ENCODE results near the gene HGF. TPM values are rescaled to one million over a fixed set of nuclear protein-coding genes. Genes with fewer than 3 reads are reported as not detected.
A peak's percentile ranks its signal among the peaks of the same experiment; 100 is the strongest.

HGF gene
- polyA plus RNA-seq, 4 donors: 1.9 to 2.8 (median 2.4) TPM

DNA sequence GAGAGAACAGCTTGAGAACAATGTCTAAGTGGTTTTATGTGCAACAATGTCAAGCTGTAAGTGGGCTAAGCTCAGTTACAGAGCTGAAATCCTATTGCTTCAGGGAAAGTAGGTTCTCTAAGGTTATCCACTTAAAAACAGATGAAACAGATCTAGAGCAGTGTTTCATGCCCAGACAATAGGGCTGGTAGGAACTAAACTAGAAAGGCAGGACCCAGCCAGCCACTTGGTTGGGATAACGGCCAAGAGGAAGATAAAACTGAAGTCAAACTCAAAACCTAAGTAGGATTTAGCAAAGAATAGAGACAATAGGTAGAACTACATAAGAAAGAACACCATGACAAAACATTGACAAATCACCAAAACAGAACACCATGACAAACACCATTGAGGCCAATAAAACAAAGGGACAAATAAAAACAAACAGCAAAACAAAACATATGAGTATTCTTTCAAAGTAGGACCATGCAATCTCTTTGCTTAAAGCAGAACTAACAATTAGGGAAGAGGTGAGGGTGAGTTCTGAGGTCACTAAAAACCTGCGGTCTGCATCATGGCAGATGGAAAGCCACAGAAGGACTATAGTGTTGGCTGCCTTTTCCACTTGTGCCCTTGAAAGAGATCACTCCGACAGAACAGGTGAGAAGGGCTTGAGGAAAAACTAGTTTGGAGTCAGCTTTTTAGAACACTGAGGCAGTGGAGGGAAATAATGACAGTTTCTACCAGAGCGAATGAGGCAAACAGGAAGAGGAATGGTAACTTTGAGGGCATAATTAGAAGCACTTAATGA is 81.0 kb downstream of the HGF start:
- no peak for DNase-seq (ENCODE audit: low read depth in 4 of 4, low spot score in 2 of 4)

DNA sequence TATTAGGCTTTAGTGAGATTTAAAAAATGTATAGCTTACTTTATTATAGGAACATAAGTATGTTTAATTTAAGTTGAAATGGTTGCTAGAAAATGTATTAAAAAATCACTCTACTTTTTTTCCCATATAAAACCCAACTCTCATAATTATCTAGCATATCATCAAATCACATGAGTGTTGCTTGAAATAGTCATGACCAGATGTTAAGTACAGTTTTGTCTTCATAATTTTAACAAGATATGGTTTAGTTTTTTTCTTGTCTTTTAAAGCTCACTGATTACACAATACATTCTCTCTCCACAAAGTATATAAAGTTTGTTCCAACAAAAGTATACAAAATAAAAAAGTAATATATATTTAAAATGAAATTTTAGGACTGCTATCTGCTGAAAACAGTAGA is 82.8 kb downstream of the HGF start:
- no peak for DNase-seq (ENCODE audit: low read depth in 4 of 4, low spot score in 2 of 4)

DNA sequence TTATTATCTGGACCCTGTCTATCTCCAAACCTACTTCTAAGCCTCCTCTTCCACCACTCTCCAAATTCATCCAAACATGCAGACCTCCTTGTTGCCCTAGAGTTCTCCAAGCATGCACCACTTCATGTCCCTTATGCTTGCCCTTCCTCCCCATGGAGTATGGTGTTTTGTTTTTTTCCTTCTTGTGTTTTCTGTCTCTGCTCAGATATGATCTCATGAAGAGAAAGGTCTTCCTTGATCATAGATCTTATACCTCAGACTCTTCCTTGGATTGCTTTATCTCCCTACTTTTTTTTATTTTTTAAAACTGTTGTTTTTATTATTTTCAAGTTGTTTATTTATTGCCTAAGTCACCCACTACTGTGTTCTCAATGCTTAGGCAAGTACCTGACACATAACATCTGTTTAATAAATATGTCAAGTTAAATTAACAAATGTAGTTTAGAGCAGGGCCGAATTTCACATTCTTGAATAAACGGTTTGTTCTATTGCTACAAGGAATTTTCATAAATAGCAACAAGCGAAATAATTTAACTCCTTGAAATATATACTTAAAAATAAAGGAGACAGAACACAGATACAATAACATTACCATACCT is 84.5 kb downstream of the HGF start:
- peak in 3 of 4 donors; percentile 23 to 56 (median 31) for DNase-seq (ENCODE audit: low read depth in 4 of 4, low spot score in 2 of 4)

DNA sequence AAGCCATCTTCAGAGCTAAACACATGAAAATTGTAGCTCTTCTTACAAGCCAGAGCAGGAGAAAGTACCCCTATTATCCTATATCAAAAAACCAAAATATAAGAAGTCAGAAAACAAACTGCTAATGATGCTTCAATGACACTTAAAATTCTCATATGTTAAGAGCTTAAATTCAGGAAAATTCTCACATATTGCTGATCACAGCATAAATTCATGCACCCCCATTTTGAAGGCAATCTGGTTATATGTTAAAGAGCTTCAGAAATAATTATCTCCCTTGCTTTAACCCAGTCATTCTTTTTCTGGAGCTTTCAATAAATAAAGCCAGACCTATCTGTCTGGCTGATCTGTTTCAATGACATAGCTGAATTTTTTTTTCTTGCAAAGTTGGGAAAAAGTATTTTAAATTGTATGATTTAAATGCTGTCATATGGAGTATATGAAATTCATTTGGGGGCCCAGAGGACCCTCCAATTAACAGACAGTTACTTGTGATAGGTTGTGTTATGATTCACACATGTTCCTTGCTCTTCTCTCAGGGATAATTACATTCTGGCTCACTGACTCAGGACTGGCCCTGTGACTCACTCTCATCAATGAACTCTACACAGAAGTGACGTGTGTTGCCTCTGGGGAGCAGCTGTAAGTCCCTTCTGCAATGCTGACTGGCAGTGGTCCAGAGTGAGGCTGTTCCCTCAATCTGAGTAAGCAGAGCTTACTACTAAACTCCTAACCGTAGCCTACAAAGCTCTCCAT is 85.2 kb downstream of the HGF start:
- peak in 3 of 4 donors; percentile 28 to 54 (median 32) for DNase-seq (ENCODE audit: low read depth in 4 of 4, low spot score in 2 of 4)

DNA sequence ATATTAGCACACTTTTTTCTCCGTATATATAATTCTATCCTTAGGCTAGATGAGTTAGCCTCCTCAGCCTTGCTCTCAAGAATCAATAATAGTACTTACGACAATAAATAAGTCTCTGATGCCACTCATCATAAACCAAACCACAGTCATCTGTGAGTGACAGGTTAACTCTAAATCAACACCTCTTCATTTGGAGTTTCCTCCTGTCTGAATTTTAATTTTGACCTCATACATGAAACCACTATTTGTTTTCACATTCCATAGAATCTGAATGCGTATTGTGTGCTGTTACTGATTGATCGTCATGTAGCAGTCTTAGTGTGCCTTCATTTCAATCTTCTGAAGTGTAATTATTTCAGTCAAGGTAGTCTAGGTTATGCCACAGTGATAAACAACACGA is 85.8 kb downstream of the HGF start:
- DNase-seq (ENCODE audit: low read depth in 4 of 4, low spot score in 2 of 4): no peak

DNA sequence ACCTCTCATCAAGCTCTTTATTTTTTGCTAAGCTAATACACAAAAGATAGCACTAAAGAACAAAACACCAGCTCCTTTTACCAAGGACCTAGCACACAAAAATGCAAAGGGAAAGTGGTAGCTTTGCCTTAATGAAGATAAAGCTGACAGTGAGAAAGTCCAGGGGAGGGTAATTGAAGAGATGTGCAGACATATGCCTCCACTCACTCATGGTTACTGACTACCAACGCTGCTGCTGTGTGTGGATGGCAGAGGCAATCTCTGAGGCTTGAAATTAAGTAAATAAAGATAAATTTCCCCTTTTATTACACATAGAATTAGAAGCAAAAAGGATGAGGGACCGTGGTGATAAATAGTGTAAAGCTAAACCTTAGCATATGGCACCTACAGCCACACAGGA is 87.0 kb downstream of the HGF start:
- no peak for DNase-seq (ENCODE audit: low read depth in 4 of 4, low spot score in 2 of 4)

DNA sequence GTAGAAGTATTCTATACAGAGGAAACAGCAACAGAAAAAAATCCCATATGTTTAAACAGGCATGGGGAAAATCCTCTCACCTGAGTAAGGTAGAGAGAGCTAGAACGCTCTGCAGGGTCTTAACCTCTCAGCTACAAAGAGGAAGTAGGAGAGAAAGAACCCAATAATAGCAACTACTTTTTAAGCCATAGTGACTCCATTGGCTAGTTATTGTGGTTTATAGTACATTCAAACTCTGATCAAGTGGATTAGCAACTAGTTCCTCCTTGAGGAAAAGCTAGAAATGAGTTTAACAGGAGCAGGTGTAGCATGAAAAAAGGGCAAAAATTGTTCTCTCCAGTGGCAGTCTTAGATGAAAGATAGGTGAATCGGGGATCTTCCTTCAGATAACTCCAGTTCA is 89.7 kb downstream of the HGF start:
- DNase-seq (ENCODE audit: low read depth in 4 of 4, low spot score in 2 of 4): no peak

DNA sequence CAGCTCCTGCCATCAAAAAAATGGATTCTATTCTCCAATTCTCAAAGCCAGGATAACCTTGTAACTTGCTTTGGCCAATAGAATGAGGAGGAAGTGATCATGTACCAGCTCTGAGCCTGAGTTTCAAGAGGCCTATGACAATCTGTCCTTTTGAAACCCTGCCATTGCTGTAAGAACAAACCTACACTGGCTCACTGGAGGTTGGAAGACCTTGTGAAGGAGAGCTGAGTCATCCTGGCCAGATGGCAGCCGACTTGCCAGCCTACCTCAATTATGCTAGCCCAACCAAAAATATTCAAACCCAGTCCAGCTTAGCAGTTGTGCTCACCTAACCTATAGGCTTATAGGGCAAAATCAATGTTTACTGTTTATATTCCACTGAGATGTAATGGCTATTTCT is 93.0 kb downstream of the HGF start:
- DNase-seq (ENCODE audit: low read depth in 4 of 4, low spot score in 2 of 4): no peak

DNA sequence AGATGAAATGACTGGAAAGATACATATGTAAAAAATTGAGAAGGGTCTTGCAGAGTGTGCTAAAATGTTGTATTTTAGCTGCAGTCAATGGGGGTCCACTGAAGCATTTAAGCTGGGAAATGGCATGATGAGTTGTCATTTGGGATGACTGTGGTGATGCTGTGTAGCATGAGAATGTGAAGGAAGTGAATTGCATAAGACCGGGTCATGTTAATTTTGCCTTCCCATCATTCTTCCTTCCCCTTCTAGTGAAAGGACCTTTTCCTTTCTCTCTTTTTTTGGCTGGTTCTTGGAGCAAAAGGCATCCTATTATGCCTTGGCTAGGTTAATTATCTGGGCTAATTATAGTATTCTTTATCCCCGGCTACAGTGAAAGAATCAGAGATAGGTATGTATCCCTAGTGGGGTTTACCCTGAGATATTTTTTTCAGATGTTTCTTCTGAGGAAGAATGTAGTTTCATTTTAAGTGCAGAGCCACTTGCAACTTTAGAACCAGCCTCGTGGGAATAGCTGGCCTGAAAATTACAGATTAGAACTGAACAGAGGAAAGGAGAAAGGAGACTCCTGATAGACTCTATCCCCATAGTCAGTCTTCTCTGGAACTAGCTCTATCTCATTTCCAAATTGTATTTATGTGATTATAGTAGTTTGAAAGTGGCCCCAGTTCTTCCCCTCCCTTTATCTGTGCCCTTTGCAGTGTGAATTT is 93.6 kb downstream of the HGF start:
- no peak for DNase-seq (ENCODE audit: low read depth in 4 of 4, low spot score in 2 of 4)

DNA sequence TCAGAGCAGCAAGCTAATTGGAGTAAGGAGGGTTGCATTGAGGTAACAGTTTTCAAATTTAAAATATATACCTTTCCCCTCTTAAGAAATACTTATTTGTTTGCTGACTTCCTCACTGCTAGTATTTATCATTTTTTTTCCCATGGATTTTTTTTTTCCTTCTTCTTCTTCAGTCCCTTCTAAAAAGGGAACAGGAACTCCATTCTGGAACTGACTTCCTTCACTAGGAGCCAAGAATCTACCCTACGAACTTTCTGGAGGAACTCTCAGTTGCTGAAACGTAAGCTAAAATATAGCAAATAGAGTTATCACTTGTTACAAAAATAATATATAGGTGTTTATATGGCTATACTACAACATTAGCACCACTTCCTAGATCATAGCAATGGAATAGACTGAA is 95.4 kb downstream of the HGF start:
- no peak for DNase-seq (ENCODE audit: low read depth in 4 of 4, low spot score in 2 of 4)

DNA sequence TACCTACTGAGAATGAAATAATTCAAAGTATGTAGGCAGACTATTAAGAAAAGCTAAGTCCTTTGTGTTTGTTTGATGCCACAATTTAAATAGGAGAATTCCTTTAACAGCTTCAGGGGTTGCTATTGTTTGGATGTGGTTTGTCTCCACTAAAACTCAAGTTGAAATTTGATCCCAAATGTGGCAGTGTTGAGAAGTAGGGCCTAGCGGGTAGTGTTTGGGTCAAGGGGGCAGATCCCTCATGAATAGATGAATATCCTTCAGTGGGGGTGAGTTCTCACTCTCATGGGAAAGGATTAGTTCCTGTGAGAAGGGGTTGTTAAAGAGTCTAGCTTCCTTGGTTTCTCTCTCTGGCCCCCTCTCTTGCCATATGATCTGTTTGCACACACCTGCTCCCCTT is 97.0 kb downstream of the HGF start:
- DNase-seq (ENCODE audit: low read depth in 4 of 4, low spot score in 2 of 4): no peak

DNA sequence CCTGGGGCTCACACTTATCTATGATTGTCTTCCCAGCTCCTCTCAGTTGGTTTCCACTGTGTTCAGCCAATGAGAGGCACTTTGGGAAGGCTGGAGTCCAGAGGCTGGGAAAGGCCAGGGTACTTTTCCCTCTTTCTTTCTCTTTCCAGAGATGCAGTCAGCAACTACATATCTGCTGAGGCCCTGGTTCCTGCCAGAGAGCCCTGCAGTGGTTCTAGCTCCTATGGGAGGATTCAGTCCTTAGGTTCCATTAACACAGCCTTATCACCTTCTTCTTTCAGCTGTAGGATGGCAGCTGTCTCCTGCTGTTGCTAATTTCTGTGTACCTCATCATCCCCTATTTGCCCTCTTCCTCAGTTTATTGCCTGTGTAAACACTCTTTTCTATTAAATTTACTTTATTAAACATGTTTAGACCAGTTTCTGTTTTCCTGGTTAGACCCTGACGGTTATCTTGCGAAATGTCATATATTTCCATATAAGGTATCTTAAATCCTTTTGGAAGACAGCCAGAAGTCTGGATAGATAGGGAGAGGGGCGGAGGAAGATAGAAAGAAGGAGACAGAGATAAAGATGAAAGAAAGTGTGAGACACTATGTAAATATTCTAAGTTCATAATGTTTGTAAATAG is 100.3 kb downstream of the HGF start:
- no peak for DNase-seq (ENCODE audit: low read depth in 4 of 4, low spot score in 2 of 4)

DNA sequence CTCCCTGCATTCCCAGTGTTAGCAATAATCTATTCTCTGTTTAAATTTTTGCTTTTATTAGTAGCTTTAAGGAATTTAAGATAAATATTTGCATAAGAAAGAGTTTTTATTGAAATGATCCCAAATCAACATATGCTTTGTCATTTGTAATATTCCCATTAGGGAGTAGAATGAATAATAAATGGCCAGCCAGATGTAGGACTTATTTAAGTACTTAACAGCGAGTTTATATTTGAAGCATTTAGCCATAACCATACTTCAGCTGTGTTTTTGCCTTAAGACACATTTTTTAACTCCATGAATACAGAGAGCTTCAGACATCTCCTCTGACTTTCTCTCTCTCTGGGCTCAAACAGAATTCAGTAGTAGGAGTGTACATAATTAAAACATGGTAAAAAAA is 103.6 kb downstream of the HGF start:
- DNase-seq (ENCODE audit: low read depth in 4 of 4, low spot score in 2 of 4): no peak

DNA sequence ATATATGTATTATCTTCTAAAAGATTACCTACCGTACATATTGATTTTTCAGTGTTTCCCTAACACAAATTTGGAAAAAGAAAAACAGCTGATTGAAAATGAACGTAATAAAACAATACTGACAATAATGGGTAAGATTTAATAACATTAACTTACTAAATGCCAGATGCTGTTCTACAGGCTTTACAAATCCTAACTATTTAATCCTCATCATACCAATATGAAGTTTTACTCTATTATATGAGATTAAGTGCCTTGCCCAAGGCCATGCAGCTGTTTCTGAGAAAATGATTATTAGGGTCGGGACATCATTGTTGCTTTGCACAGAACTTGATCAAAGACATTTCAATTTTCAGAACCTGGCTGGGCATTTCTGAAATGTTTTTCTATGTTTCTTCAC is 104.6 kb downstream of the HGF start:
- DNase-seq (ENCODE audit: low read depth in 4 of 4, low spot score in 2 of 4): no peak

DNA sequence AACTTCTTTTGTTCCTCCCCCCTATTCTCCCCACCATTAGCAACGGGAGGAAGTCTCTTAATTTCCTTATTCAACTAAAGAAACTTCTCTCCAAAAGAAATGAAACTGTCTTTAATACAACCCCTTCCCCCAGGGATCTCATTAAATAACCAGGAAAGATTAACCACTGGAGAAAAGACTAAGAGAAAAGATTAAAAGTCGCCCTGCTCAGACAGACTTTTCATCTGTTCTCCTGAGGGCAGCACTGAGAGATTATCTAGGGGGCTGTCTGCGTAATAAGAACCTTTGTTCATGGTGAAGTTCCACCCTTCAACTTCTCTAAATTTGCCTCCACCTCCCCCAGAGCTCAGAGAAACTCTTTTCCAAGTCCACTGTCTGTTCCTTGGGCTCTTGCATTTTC is 105.5 kb downstream of the HGF start:
- no peak for DNase-seq (ENCODE audit: low read depth in 4 of 4, low spot score in 2 of 4)

DNA sequence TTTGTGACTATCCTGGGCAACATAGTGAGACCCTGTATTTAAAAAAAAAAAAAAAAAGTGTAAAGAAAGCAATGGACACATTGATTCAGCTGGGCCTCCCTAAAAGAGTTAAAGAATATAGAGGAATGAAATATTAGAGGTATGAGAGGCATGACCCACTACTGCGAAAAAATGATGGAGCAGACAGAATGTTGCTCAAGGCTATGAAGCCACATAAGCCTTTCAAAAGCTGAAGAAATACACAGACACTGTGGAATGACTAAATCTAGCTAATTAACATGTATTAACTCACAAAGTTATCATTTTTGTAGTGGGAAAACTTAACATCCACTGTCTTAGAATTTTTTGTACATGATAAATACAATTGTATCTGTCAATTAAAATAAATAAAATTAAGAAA is 107.3 kb downstream of the HGF start:
- DNase-seq (ENCODE audit: low read depth in 4 of 4, low spot score in 2 of 4): no peak

DNA sequence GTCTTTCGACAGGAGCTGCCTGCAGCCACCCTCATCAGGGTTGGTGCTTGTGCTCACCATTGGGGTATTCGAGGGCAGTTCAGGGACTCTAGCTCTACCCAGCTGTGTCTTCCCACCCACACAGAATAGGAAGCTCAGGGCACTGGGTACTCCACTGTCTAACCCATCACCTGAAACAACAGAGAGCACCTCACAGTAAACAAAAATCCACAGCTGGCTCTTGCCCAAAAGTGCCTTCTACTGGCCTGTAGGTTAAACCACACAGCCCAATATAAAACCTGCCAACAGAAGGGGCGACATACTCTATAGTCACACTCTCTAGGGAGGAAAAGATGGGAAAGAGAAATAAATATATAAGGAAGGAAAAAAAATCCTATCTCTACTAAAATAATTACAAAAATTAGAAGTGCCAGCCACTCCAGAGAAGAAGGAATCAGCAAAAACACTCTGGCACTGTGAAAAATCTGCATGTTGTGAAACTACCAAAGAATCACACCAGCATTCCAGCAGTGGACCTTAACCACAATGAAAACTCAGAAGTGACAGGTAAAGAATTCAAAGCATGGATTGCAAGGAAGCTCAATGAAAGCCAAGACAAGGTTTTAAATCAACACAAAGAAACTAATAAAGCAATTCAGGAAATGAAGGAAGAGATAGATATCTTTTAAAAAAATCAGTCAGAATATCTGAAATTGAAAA is 110.0 kb downstream of the HGF start:
- no peak for DNase-seq (ENCODE audit: low read depth in 4 of 4, low spot score in 2 of 4)

DNA sequence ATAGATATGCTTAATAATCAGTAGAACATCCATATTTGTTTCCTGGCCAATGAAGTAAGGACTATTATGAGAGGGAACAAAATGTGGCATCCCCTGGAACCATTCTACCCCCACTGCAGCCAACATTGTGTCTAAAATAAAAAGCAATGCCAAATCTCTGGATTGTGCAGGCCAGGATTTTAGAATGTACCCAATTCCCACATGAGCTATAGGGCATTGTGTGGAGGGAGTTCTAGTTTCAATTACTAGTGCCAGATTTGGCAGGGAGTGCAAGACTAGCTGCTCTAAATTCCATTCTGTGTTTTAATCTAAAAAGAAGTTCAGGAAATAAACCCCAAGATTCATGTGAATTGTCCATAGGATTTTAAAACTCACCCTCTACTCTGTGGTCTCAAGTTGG is 112.3 kb downstream of the HGF start:
- DNase-seq (ENCODE audit: low read depth in 4 of 4, low spot score in 2 of 4): no peak

DNA sequence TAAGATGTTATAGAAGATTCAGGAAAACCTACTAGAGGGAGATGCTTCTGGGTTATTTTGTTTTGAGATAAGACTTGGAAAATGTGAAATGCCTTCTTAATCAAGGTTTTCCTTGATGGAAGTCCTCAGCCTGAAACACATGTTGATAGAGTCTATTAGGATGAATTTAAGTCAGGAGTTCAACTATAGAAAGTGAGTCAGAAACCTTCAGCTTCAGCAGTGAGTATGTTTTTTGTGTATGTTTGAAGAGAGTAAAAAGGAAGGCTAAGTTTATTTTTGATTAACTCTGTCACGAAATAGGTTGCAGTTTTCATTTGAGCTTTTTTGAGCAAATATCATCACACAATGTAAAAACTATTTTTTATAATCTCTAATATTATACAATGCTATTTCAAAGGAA is 114.6 kb downstream of the HGF start:
- no peak for DNase-seq (ENCODE audit: low read depth in 4 of 4, low spot score in 2 of 4)

DNA sequence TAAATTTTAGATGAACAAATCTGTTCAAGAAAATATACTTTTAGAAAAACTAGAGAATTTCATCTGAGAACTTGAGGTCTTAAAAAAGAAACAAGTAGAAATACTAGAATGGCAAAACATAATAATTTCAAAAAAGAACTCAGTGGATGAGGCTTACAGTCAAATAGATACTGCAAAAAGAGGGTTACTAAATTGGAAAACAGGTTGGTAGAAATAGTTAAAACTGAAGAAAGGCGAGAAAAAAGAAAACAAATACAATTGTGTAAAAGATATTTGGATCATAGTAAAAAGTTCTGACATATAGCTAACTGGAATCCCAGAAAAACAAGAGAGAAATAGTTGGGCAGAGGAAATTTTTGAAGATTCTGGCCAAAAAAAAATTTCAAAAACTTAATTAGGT is 117.6 kb downstream of the HGF start:
- no peak for DNase-seq (ENCODE audit: low read depth in 4 of 4, low spot score in 2 of 4)

Data from left renal cortex interstitium (tissue), 4 donors.